NCI-H2029 (cell line): ENCODE results near the gene LRRK1.

Experiments used
- DNase-seq: peaks from one replicate; lab custom pipeline; 2025; lab: John Stamatoyannopoulos, UW

The LRRK1 gene

GRCh38 chr15:101004986-101005747 is 86.0 kb downstream of the LRRK1 start:
- DNase-seq: no peak

GRCh38 chr15:101006931-101007691 is 88.0 kb downstream of the LRRK1 start:
- DNase-seq: peak; percentile 42

DNA sequence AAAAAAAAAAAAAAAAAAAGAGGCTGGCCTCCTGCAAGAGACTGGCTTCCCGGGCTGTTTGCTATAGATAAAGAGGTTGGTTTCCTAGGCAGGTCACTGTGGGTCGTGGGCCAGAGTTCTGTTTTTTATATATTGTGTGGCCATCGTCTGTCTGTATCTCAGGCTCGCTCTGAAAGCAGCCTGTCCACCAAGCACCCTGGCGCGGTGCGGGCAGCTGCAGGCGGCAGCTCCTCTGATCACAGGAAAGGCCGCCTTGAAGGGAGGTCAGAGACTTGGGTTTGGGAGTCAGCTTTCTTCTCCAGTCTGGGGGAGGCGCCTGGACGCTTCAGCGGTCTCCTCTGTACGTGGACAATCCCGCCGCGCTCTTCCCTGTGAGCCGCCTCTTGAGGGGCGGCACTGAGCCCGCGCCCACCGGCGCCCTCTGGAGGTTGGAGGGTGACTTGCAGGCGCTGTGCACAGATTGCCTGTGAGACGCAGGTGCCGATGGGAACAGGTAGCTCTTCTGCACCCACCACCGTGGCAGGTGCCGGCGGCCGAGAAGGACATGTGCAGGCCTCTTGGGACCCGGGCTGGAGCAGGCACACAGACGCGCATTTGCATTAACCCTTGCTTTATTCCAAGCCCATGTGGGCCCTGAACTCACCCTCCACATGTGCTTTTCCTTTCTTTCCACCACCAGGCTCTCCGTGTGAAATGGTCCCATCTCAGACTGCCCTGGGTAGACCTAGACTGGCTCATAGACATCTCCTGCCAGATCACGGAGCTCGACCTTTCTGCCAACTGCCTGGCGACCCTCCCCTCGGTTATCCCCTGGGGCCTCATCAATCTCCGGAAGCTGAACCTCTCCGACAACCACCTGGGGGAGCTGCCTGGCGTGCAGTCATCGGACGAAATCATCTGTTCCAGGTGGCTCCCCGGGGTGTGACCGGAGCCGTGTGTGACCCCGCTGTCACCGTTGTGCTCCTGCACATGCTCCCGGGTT is 89.3 kb downstream of the LRRK1 start:
- DNase-seq: peak; percentile 71

- DNase-seq: no peak
Measured at GRCh38 chr15:101009176-101009575, 90.0 kb downstream of the LRRK1 start.

- DNase-seq: no peak
Measured at GRCh38 chr15:101010781-101011180, 91.6 kb downstream of the LRRK1 start.

- no peak for DNase-seq
Measured at GRCh38 chr15:101012326-101013200, 93.4 kb downstream of the LRRK1 start.

- no peak for DNase-seq
Measured at GRCh38 chr15:101013201-101013550, 94.0 kb downstream of the LRRK1 start.

- no peak for DNase-seq
Measured at GRCh38 chr15:101013769-101014675, 94.9 kb downstream of the LRRK1 start.

DNA sequence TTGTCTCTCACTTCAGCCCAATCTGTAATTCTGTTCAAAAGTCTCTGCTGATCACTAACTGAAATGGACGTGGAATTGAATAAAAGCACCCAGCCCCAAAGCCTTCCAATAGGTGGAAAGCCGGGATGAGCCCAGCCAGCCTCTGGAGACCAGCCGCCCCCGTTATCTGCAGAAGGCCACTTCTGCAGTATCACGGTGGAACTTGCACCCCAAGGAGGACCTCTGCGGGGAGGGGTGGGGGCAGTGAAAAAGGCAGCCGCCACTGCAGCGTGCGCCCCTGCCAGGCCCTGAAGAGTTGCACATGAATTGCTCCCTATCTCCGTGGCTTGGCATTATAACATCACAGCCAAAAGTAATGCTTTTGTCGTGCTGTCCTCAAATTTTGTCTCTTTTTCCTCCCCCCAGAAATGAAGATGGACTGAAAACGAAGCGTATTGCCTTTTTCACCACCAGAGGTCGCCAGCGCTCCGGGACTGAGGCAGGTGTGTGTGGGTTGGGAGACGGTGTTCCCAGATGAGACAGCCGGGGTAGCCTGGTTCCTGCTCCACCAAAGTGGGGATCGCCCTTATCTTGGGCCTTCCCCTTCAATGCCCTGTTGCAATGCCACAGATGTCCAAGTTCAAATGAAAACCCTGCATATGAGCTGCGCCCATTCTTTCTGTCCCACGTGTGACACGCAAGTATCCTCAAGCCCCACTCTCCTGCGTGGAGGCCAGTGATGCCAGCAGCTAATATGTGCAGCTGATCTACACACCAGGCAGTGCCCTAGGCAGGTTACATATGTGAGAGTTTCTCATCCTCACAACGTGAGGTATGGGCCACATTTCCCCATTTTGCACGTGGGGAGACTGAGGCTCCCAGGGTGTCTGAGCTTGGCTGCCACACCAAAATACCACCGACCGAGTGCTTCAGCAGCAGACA is 96.0 kb downstream of the LRRK1 start:
- peak; percentile 19 for DNase-seq

GRCh38 chr15:101016581-101016980 is 97.4 kb downstream of the LRRK1 start:
- DNase-seq: no peak

GRCh38 chr15:101017093-101017754 is 98.1 kb downstream of the LRRK1 start:
- DNase-seq: no peak

DNA sequence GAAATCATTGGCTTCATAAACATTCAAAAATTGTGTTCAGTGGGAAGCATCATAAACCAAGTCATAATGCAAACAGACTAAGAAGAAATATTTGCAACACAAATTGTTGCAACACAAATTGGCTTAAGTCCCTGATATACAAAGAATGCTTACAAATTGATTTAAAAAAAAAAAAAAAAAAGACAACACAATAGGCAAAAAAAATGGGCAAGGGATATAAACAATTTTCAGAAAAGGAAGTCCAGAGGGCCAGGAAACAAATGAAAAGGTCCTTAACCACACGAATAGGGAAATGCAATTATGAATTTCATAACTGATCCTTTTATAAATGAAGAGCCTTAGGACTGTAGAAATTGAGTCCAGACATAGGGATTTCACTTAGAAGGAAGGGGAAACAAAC is 98.9 kb downstream of the LRRK1 start:
- DNase-seq: no peak

GRCh38 chr15:101018450-101018849 is 99.3 kb downstream of the LRRK1 start:
- no peak for DNase-seq

DNA sequence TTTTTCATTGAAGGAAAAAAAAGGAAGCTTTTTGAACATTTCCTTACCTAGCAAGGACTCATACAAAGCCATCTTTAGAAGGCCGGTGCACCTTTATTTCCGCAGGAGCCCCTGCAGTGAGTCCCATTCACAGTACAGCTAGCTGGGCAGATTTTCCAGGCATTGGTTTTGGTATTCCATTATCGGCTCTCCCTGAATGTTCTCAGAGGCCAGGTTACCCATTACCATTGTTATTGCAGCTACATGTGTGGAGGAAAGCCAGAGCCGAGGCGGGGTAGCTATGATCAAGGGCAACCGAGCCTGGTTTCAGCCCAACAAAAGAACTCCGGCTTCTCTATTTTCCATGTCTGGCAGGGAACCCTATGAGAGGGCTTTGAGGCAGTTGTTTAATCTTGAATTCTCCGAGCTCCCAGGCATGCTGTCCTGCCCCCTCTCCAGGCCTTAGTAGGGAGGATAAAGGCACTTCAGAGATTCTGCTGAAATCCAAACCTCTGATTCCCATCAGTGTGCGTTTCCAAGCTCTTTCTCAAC is 100.3 kb downstream of the LRRK1 start:
- no peak for DNase-seq

DNA sequence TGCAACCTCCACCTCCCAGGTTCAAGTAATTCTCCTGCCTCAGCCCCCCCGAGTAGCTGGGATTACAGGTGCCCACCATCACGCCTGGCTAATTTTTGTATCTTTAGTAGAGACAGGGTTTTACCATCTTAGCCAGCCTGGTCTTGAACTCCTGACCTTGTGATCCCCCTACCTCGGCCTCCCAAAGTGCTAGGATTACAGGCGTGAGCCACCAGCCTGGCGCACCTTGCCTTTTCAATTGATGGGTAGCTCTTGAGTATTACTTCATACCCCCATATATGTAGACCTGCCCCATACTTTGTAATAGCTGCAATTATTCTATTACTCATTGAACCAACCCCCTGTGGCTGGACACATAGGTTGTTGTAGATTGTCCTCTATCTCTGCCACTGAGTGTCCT is 101.3 kb downstream of the LRRK1 start:
- no peak for DNase-seq

DNA sequence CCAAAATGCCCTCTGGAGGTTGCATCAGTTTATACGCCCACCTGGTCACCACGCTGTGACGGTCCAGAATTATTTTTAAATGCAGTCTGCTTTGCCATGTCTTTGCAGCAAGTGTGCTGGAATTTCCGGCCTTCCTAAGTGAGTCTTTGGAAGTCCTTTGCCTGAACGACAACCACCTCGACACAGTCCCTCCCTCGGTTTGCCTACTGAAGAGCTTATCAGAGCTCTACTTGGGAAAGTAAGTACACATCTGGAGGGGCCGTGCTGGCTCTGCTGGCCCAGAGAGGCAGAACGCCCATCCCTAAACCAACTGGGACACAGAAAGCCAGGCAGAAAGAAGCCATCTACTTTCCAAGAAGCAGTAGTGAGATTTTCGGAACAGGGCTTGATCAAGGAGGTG is 101.8 kb downstream of the LRRK1 start:
- DNase-seq: no peak

DNA sequence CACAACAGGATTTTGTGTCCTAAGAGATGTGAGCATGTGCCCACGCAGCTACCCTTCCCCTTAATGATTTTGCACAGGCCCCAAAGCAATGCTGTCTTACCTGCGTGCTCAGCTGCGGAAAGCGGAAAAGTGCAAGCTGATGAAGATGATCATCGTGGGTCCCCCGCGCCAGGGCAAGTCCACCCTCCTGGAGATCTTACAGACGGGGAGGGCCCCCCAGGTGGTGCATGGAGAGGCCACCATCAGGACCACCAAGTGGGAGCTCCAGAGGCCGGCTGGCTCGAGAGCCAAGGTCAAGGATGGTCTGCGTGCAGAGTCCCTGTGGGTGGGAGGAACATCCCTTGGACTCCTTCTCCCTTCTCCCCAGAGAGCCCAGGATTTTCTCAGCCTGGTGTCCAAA is 103.1 kb downstream of the LRRK1 start:
- DNase-seq: no peak

DNA sequence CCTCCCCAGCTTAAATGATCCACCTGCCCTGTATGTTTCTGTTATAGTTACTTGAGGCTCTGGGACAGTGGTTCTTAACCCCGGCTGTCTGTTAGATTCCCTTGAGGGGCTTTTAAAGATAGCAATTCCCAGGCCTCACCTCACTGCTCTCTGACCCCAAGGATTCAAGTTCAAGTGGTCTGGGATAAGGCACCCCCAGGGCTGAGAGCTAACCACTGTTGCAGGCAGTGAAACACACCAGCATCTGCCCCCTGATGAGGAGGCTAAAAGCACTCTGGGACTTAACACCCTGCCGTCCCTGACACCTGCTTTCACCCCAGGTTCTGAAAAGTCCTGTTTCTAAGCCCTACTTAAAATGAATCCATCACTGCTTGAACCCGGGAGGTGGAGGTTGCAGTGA is 103.7 kb downstream of the LRRK1 start:
- no peak for DNase-seq
